Measurements from ENCODE around the gene TTI1. TPM values are rescaled to one million over a fixed set of nuclear protein-coding genes. Genes with fewer than 3 reads are reported as not detected.

TTI1 gene
- total and polyA plus RNA-seq, 9 donors = 13.5 to 20.4 (median 15.1) TPM

- Histone ChIP-seq H3K27me3 (ENCODE audit: control insufficient read depth, insufficient read depth, low read length) (no peaks in the 10 kb centered on the region), H3K4me1 (ENCODE audit: control insufficient read depth, insufficient read depth, low read length) (peaks cover 28% of the 10 kb centered on the region), H3K9me3 (replicated peaks; ENCODE audit: control insufficient read depth, low read depth, low read length) (no peaks in the 10 kb centered on the region), H3K27ac (ENCODE audit: low read length) (peak overlapping the region; percentile 76), H3K36me3 (ENCODE audit: control insufficient read depth, insufficient read depth, low read length) (peaks cover 39% of the 10 kb centered on the region), H3K4me3 (ENCODE audit: low read length) (no peak overlapping the region)
- DNase-seq = peak; percentile 74
- WGBS (ENCODE audit: insufficient coverage) = no CpG with 5 or more reads among the region's 1 CpG
Observed at GRCh38 chr20:38072898-38073297, 39.6 kb upstream of the TTI1 start.

DNA sequence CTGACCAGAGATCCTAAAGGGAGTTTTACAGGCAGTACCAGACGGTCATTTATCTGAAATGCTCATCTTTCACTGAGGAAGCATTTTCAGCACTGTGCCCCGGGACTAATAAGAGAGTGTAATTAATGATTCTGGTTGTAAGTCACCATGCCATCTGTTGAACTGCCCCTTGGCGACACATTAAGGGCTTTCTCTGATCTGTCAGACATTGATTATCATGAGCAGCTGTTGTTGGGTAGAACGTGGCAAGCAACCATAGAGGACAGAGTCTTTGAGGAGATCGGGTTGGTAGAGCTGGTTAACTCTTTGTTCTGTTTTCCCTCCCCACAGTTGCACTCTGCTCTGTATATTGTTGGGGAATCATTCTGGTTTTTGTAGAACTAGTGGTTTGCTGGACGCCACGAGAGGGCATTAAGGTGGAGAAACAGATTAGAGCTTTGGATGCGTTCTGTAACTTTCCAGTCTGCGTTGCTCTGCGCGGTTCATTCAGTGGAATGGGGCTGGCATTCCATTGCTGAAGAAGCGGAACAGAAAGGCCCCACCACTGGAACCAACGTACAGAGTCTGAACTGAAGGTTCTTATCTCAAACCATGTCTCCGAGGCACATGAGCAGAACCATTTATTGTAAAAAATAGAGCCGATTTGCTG lies 34.6 kb upstream of the TTI1 start:
- 70% methylated on average over 12 of the region's 15 CpGs for WGBS (ENCODE audit: insufficient coverage)
- peak; percentile 84 for DNase-seq
- Histone ChIP-seq H3K36me3 (ENCODE audit: control insufficient read depth, insufficient read depth, low read length) (peaks cover 56% of the 10 kb centered on the region), H3K27ac (ENCODE audit: low read length) (peak overlapping the region; percentile 88), H3K4me3 (ENCODE audit: low read length) (no peak overlapping the region), H3K9me3 (replicated peaks; ENCODE audit: control insufficient read depth, low read depth, low read length) (no peaks in the 10 kb centered on the region), H3K27me3 (ENCODE audit: control insufficient read depth, insufficient read depth, low read length) (no peaks in the 10 kb centered on the region), H3K4me1 (ENCODE audit: control insufficient read depth, insufficient read depth, low read length) (peaks cover 18% of the 10 kb centered on the region)

DNA sequence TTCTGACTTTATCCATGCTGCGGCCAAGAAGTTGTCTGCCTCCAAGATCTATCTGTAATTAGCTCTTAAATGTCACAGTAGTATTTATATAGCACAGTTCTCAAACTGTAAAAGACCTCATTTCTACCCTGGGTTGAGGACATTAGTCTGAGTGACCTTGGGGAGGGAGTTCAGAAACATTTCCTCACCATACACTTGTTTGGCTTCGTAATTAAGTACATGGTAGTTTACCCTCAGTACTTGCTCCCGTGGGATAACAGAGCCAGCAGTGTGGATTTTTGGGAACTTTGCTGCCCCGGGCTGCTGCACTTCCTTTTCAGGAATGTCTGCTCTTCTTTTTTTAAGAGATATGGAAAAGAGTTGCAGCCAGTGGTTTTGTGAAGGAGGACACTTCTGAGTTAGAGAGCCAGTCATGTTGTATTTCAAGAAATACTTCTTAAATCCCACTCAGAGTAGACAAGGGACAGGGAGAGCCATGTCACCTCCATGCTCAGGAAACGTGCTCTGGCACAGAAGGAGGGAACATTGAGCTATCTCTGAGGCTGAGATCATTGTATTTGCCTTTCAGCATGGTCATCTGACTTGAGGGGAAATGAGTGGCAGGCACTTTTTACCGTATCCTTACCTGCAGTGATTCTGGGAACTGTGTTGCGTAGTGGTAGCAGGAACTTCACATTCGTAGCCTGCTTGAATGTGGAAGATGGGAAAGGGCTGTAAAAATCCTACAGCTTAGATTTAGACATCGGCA lies 33.9 kb upstream of the TTI1 start:
- Histone ChIP-seq H3K4me1 (ENCODE audit: control insufficient read depth, insufficient read depth, low read length) (peaks cover 18% of the 10 kb centered on the region), H3K4me3 (ENCODE audit: low read length) (no peak overlapping the region), H3K9me3 (replicated peaks; ENCODE audit: control insufficient read depth, low read depth, low read length) (no peaks in the 10 kb centered on the region), H3K27ac (ENCODE audit: low read length) (peak overlapping the region; percentile 88), H3K36me3 (ENCODE audit: control insufficient read depth, insufficient read depth, low read length) (peaks cover 62% of the 10 kb centered on the region), H3K27me3 (ENCODE audit: control insufficient read depth, insufficient read depth, low read length) (no peaks in the 10 kb centered on the region)
- DNase-seq = peak; percentile 38
- WGBS (ENCODE audit: insufficient coverage) = 78% methylated on average over 5 of the region's 9 CpGs

DNA sequence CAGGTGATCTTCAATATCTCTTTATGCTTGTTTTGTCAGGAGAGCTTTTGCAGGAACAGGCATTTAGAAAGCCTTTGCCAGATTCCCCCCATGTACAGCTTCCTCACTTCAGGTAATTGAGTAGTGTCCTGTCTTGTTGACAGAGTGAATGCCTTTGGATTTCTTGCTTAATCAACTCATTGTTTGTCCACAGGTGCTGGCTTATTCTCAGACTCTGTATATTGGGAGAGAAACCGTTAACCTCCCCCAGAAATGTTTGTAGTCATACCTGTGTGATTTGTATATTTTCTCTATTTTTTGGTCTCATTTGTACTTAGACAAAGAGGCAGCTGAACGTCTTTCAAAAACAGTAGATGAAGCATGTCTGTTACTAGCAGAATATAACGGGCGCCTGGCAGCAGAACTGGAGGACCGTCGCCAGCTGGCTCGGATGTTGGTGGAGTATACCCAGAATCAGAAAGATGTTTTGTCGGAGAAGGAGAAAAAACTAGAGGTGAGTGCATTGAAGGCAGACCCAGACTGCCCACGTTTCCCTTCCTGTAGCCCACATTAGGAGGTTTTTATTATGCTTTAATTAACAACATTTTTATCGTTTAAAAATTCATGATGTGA lies 32.6 kb upstream of the TTI1 start:
- H3K4me3 ChIP-seq (ENCODE audit: low read length) = no peak overlapping the region
- no peak overlapping the region for H3K27ac ChIP-seq (ENCODE audit: low read length)
- 55% methylated on average over 6 of the region's 10 CpGs for WGBS (ENCODE audit: insufficient coverage)
- H3K4me1 ChIP-seq (ENCODE audit: control insufficient read depth, insufficient read depth, low read length) = peaks cover 18% of the 10 kb centered on the region
- no peaks in the 10 kb centered on the region for H3K9me3 ChIP-seq (replicated peaks; ENCODE audit: control insufficient read depth, low read depth, low read length)
- DNase-seq = peak; percentile 55
- H3K27me3 ChIP-seq (ENCODE audit: control insufficient read depth, insufficient read depth, low read length) = no peaks in the 10 kb centered on the region
- peaks cover 69% of the 10 kb centered on the region for H3K36me3 ChIP-seq (ENCODE audit: control insufficient read depth, insufficient read depth, low read length)

DNA sequence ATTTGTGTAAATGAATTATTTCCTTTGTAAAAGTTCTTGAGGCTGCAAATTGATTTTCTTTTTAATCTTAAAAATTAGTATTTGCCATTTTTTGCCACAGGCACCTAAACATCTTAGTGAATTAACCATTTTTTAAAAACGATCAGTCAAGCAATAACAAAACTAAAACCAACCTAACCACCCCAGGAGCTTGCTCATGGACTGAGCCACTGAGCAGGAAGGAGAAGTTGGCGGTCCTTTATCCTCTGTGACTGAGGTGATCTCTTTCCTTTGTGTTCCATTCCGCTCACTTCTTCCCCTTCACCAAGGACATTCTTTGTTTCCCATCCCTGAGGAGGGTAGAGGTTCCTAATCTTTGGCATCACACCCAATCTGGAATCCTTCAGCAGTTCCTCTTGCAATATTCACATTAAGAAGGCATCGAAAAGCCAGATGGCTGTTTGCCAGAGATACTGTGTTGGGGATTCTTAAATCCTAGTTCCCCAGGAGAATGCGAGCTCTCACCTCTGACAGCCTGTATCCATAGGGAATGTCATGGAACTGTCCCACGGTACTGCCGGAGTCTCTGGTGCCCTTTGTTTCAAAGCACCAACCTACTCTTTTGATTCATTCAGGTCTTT lies 30.8 kb upstream of the TTI1 start:
- peaks cover 18% of the 10 kb centered on the region for H3K4me1 ChIP-seq (ENCODE audit: control insufficient read depth, insufficient read depth, low read length)
- H3K9me3 ChIP-seq (replicated peaks; ENCODE audit: control insufficient read depth, low read depth, low read length) = no peaks in the 10 kb centered on the region
- no peak overlapping the region for H3K27ac ChIP-seq (ENCODE audit: low read length)
- DNase-seq = no peak
- no CpG with 5 or more reads among the region's 7 CpGs for WGBS (ENCODE audit: insufficient coverage)
- H3K36me3 ChIP-seq (ENCODE audit: control insufficient read depth, insufficient read depth, low read length) = peaks cover 71% of the 10 kb centered on the region
- H3K27me3 ChIP-seq (ENCODE audit: control insufficient read depth, insufficient read depth, low read length) = no peaks in the 10 kb centered on the region
- H3K4me3 ChIP-seq (ENCODE audit: low read length) = no peak overlapping the region

GRCh38 chr20:38062890-38063289 lies 29.6 kb upstream of the TTI1 start:
- no peak overlapping the region for H3K27ac ChIP-seq (ENCODE audit: low read length)
- WGBS (ENCODE audit: insufficient coverage) = 80% methylated on average over 4 of the region's 5 CpGs
- H3K36me3 ChIP-seq (ENCODE audit: control insufficient read depth, insufficient read depth, low read length) = peaks cover 69% of the 10 kb centered on the region
- DNase-seq = no peak
- no peak overlapping the region for H3K4me3 ChIP-seq (ENCODE audit: low read length)
- peaks cover 12% of the 10 kb centered on the region for H3K4me1 ChIP-seq (ENCODE audit: control insufficient read depth, insufficient read depth, low read length)
- H3K9me3 ChIP-seq (replicated peaks; ENCODE audit: control insufficient read depth, low read depth, low read length) = no peaks in the 10 kb centered on the region
- H3K27me3 ChIP-seq (ENCODE audit: control insufficient read depth, insufficient read depth, low read length) = no peaks in the 10 kb centered on the region

DNA sequence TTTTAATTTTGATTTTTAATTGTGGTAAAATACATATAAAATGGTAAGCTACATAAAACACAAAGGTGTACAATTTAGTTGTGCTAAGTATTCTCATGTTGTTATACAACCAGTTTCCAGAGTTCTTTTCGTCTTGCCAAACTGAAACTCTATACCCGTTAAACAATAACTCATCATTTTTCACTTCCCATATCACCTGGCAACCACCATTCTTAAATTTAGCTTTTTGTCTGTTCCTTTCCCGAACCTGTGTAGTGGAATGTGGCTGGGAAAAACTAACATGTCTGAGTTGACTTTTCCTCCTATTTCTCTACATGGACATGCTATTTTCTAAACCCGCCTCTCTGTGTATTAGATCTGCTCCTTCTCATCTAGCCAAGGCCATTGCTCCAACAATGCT lies 27.9 kb upstream of the TTI1 start:
- 100% methylated on average over 1 of the region's 4 CpGs for WGBS (ENCODE audit: insufficient coverage)
- Histone ChIP-seq H3K9me3 (replicated peaks; ENCODE audit: control insufficient read depth, low read depth, low read length) (no peaks in the 10 kb centered on the region), H3K27me3 (ENCODE audit: control insufficient read depth, insufficient read depth, low read length) (no peaks in the 10 kb centered on the region), H3K4me1 (ENCODE audit: control insufficient read depth, insufficient read depth, low read length) (peaks cover 4% of the 10 kb centered on the region), H3K36me3 (ENCODE audit: control insufficient read depth, insufficient read depth, low read length) (peaks cover 64% of the 10 kb centered on the region), H3K27ac (ENCODE audit: low read length) (no peak overlapping the region), H3K4me3 (ENCODE audit: low read length) (no peak overlapping the region)
- DNase-seq = no peak

DNA sequence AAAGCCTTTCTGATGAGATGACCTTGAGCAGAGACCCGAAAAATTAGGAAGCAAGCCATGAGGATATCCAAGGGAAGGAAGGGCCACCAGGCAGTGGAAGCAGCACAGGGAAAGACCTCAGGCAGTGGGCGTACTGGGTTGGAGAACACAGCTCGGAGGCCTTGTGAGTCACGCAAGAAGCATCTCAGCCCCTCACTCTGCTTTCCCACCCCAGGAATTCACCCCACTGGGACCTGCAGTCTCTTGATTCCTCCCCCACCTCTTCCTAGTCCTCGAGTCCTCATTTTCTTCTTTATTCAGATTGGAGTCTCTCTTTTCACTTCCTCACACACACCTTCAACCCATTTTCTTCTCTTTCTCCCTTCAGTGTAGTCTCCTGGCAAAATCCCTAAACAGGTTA lies 27.3 kb upstream of the TTI1 start:
- H3K9me3 ChIP-seq (replicated peaks; ENCODE audit: control insufficient read depth, low read depth, low read length) = no peaks in the 10 kb centered on the region
- peaks cover 4% of the 10 kb centered on the region for H3K4me1 ChIP-seq (ENCODE audit: control insufficient read depth, insufficient read depth, low read length)
- H3K36me3 ChIP-seq (ENCODE audit: control insufficient read depth, insufficient read depth, low read length) = peaks cover 64% of the 10 kb centered on the region
- H3K27ac ChIP-seq (ENCODE audit: low read length) = no peak overlapping the region
- H3K27me3 ChIP-seq (ENCODE audit: control insufficient read depth, insufficient read depth, low read length) = no peaks in the 10 kb centered on the region
- no peak overlapping the region for H3K4me3 ChIP-seq (ENCODE audit: low read length)
- no peak for DNase-seq
- WGBS (ENCODE audit: insufficient coverage) = 66% methylated on average over 4 of the region's 5 CpGs

GRCh38 chr20:38059832-38060231 lies 26.6 kb upstream of the TTI1 start:
- 71% methylated on average over 4 of the region's 5 CpGs for WGBS (ENCODE audit: insufficient coverage)

DNA sequence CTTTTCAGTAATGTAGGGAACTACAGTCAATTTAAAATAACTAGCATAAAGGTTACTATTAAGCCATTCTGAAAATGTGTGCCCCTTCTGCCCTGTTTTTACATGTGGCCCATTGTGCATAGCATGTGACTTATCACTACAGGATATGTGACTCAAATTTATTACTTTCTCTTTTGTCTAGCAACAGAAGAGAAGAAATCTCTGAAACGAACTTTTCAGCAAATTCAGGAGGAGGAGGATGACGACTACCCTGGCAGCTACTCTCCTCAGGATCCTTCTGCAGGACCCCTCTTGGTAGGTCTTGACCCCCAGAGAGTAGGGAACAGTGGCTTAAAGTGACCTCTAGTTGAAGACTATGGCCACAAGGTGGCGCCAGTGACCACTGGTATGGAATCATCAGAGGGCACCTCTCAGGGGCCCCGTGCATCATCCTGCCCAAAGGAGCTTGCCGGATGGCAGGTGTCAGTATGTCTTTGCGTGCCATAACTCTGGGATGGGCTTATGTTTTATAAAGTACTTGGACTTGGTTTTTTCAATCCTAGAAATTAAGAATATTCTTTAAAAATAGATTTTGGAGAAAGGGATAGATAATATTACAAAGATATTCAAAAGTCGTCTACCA lies 24.2 kb upstream of the TTI1 start:
- 0% methylated on average over 1 of the region's 7 CpGs for WGBS (ENCODE audit: insufficient coverage)
- Histone ChIP-seq H3K27ac (ENCODE audit: low read length) (no peak overlapping the region), H3K9me3 (replicated peaks; ENCODE audit: control insufficient read depth, low read depth, low read length) (no peaks in the 10 kb centered on the region), H3K27me3 (ENCODE audit: control insufficient read depth, insufficient read depth, low read length) (no peaks in the 10 kb centered on the region), H3K36me3 (ENCODE audit: control insufficient read depth, insufficient read depth, low read length) (peaks cover 49% of the 10 kb centered on the region), H3K4me1 (ENCODE audit: control insufficient read depth, insufficient read depth, low read length) (peaks cover 4% of the 10 kb centered on the region), H3K4me3 (ENCODE audit: low read length) (no peak overlapping the region)
- DNase-seq = peak; percentile 81

More at GRCh38 chr20:38059832-38060231, 26.6 kb upstream of the TTI1 start:
- H3K36me3 ChIP-seq (ENCODE audit: control insufficient read depth, insufficient read depth, low read length) = peaks cover 59% of the 10 kb centered on the region
- no peak overlapping the region for H3K4me3 ChIP-seq (ENCODE audit: low read length)
- H3K4me1 ChIP-seq (ENCODE audit: control insufficient read depth, insufficient read depth, low read length) = peaks cover 4% of the 10 kb centered on the region
- no peak overlapping the region for H3K27ac ChIP-seq (ENCODE audit: low read length)
- DNase-seq = no peak
- H3K27me3 ChIP-seq (ENCODE audit: control insufficient read depth, insufficient read depth, low read length) = no peaks in the 10 kb centered on the region
- no peaks in the 10 kb centered on the region for H3K9me3 ChIP-seq (replicated peaks; ENCODE audit: control insufficient read depth, low read depth, low read length)
